OCI-M1 (cell line): Measurements from ENCODE around the gene WSB2.
"Not testable (repeated sequence)": the region's sequence is repeated elsewhere in the genome, so short reads cannot be mapped to it uniquely, and the experiment has no call there.

Source experiments
- DNase-seq: peaks from one replicate; lab custom pipeline; 2025; lab: John Stamatoyannopoulos, UW

The WSB2 gene

GRCh38 chr12:118034429-118035189 is 26.4 kb downstream of the WSB2 start:
- DNase-seq = peak; percentile 6

- no peak for DNase-seq
These were observed 27.1 kb downstream of the WSB2 start for GRCh38 chr12:118033902-118034301.

GRCh38 chr12:118033323-118033722 is 27.7 kb downstream of the WSB2 start:
- no peak for DNase-seq

GRCh38 chr12:118032188-118032587 is 28.8 kb downstream of the WSB2 start:
- no peak for DNase-seq

- DNase-seq = no peak
These were observed 31.8 kb downstream of the WSB2 start for GRCh38 chr12:118029166-118029565.

GRCh38 chr12:118025168-118025567 is 35.8 kb downstream of the WSB2 start:
- DNase-seq = no peak

GRCh38 chr12:118023301-118023860 is 37.6 kb downstream of the WSB2 start:
- no peak for DNase-seq

- DNase-seq = no peak
These were observed 38.3 kb downstream of the WSB2 start for GRCh38 chr12:118022728-118023109.

GRCh38 chr12:118022097-118022727 is 38.8 kb downstream of the WSB2 start:
- not testable (repeated sequence) for DNase-seq

GRCh38 chr12:118020036-118020435 is 40.9 kb downstream of the WSB2 start:
- no peak for DNase-seq

GRCh38 chr12:118017926-118018325 is 43.1 kb downstream of the WSB2 start:
- DNase-seq = no peak

- DNase-seq = peak; percentile 99
These were observed 44.3 kb downstream of the WSB2 start, which contains the start of gene RFC5 for GRCh38 chr12:118016424-118017264. Gene RFC5, plus strand, starts transcription at chr12:118016703. Its CDS starts 125 bp downstream, at chr12:118016828.

GRCh38 chr12:118015944-118016343 is 45.0 kb downstream of the WSB2 start:
- DNase-seq = no peak

GRCh38 chr12:118015306-118015705 is 45.7 kb downstream of the WSB2 start:
- no peak for DNase-seq

- DNase-seq = no peak
These were observed 47.7 kb downstream of the WSB2 start for GRCh38 chr12:118013283-118013682.

- no peak for DNase-seq
These were observed 49.0 kb downstream of the WSB2 start for GRCh38 chr12:118011961-118012360.

- no peak for DNase-seq
These were observed 49.6 kb downstream of the WSB2 start for GRCh38 chr12:118011377-118011776.

GRCh38 chr12:118010903-118011302 is 50.1 kb downstream of the WSB2 start:
- no peak for DNase-seq

- DNase-seq = not testable (repeated sequence)
These were observed 61.2 kb downstream of the WSB2 start for GRCh38 chr12:117999806-118000205.

GRCh38 chr12:117998719-117999118 is 62.3 kb downstream of the WSB2 start:
- DNase-seq = no peak

GRCh38 chr12:117994551-117995438 is 66.2 kb downstream of the WSB2 start:
- DNase-seq = no peak
